Gastrocnemius medialis (tissue), 4 donors: ENCODE measurements around the gene CLEC20A. TPM values are rescaled to one million over a fixed set of nuclear protein-coding genes. Genes with fewer than 3 reads are reported as not detected.

Experiments
- ATAC-seq, 2 donors: fragments of 150-250 bp; one replicate each; pipeline ENCODE4 v1.9.1; 2016
- DNase-seq, 2 donors: peaks; one replicate each; pipeline ENCODE4 v3.0.0-alpha.2; 2019
- H3K27ac ChIP-seq, 4 donors: fragments of 200-600 bp; sonication (generic); 1 replicate in 1 of 4; 2 replicates in 3 of 4; pipeline ENCODE4 v1.5.1; 2016 to 2018; ENCODE audit warnings: mild to moderate bottlenecking in 2 of 4, moderate library complexity in 1 of 4
- H3K27me3 ChIP-seq, 3 donors: fragments of 200-600 bp; sonication (generic) in 2 of 3; 1 replicate in 1 of 3; 2 replicates in 2 of 3; pipeline versions ENCODE4 v1.5.1 to v1.6.0; 2016 to 2019; ENCODE audit warnings: mild to moderate bottlenecking in 1 of 3, moderate library complexity in 1 of 3
- H3K36me3 ChIP-seq, 2 donors: fragments of 200-600 bp; sonication (generic) in 1 of 2; one replicate each; pipeline ENCODE4 v1.5.1; 2017 to 2018
- H3K4me1 ChIP-seq, 2 donors: fragments of 200-600 bp; sonication (generic) in 1 of 2; one replicate each; pipeline ENCODE4 v1.5.1; 2016 to 2017; ENCODE audit warnings: mild to moderate bottlenecking in 2 of 2
- H3K4me3 ChIP-seq, 4 donors: fragments of 200-600 bp; sonication (generic) in 3 of 4; 1 replicate in 1 of 4; 2 replicates in 3 of 4; pipeline ENCODE4 v1.5.1; 2016 to 2019; ENCODE audit warnings: mild to moderate bottlenecking in 2 of 4
- H3K9me3 ChIP-seq, 3 donors: fragments of 200-600 bp; sonication (generic) in 2 of 3; 1 replicate in 1 of 3; 2 replicates in 2 of 3; pipeline ENCODE4 v1.5.1; 2016 to 2019
- CTCF ChIP-seq, 5 experiments: fragments of 450-650 bp in 3 of 5; fragments of 200-600 bp in 2 of 5; sonication (generic) in 2 of 5; IDR thresholded peaks in 4 of 5; conservative IDR thresholded peaks in 1 of 5; 1 replicate in 4 of 5; 2 replicates in 1 of 5; pipeline ENCODE4 v1.5.1; 2016 to 2019; ENCODE audit warnings: antibody characterized with exemption in 5 of 5, mild to moderate bottlenecking in 3 of 5, moderate library complexity in 3 of 5
- POLR2A ChIP-seq, 2 donors: fragments of 450-650 bp; IDR thresholded peaks; one replicate each; pipeline ENCODE4 v1.6.1; 2017; ENCODE audit warnings: antibody characterized with exemption in 2 of 2, mild to moderate bottlenecking in 2 of 2, moderate library complexity in 2 of 2
- in situ Hi-C, 4 donors: fragments of 200-750 bp; cut with MboI; loops; one replicate each; pipeline versions ENCODE4 v1.15.0 to v1.8.0; 2017; ENCODE audit warnings: low sequenced_read_pairs in 4 of 4
- intact Hi-C: fragments of 100-400 bp; cut with DNase I; formaldehyde crosslinking; loops from one replicate; pipeline ENCODE4 v1.15.1; 2023; ENCODE audit warnings: low total_unique reads
- total RNA-seq, 4 donors: library from RNA; depleted of rRNA; stranded (reverse); fragments of >200 nt; gene quantifications; one replicate each; pipeline versions ENCODE4 v1.1.0 to v1.2.3, GENCODE V29; 2016

Gene CLEC20A
- total RNA-seq, 4 donors from 2014 or later: not detected

GRCh38 chr1:178477841-178478240 is 18.9 kb downstream of the CLEC20A start:
- Histone ChIP-seq H3K4me1 (no peaks in the 10 kb centered on the region), H3K9me3 (no peaks in the 10 kb centered on the region), H3K4me3 (no peak overlapping the region), H3K27ac (no peak overlapping the region), H3K36me3 (peaks cover 0 to 20% of the 10 kb centered on the region in 2 donors), H3K27me3 (no peaks in the 10 kb centered on the region)
- TF ChIP-seq CTCF (IDR thresholded peaks at IDR 0.05 in 4 of 5, conservative IDR thresholded peaks at IDR 0.05 in 1 of 5) (no peak), POLR2A (IDR thresholded peaks at IDR 0.05) (no peak)
- no peak for ATAC-seq
- no peak for DNase-seq
- in situ Hi-C loops: loop anchor here in 1 of 4 donors (25.0 kb wide), 1 partner anchor 191 kb away; no protein-coding TSS in a partner anchor
- intact Hi-C loops: no loop called here

GRCh38 chr1:178477373-178477772 is 19.4 kb downstream of the CLEC20A start:
- H3K27me3 ChIP-seq: no peaks in the 10 kb centered on the region

GRCh38 chr1:178472531-178472930 is 24.2 kb downstream of the CLEC20A start:
- ATAC-seq (no peak), DNase-seq (no peak)
- Histone ChIP-seq H3K9me3 (no peaks in the 10 kb centered on the region), H3K27ac (no peak overlapping the region), H3K4me3 (no peak overlapping the region), H3K36me3 (peaks cover 0 to 34% of the 10 kb centered on the region in 2 donors), H3K27me3 (no peaks in the 10 kb centered on the region), H3K4me1 (no peaks in the 10 kb centered on the region)
- intact Hi-C loops: no loop called here
- in situ Hi-C loops: no loop called here
- no peak for TF ChIP-seq CTCF (IDR thresholded peaks at IDR 0.05 in 4 of 5, conservative IDR thresholded peaks at IDR 0.05 in 1 of 5)
- no peak for TF ChIP-seq POLR2A (IDR thresholded peaks at IDR 0.05)

More at GRCh38 chr1:178477373-178477772, 19.4 kb downstream of the CLEC20A start:
- ATAC-seq: no peak
- in situ Hi-C loops (loop anchor here in 1 of 4 donors (25.0 kb wide), 1 partner anchor 190 kb away; no protein-coding TSS in a partner anchor), intact Hi-C loops (no loop called here)
- TF ChIP-seq CTCF (IDR thresholded peaks at IDR 0.05 in 4 of 5, conservative IDR thresholded peaks at IDR 0.05 in 1 of 5): no peak
- TF ChIP-seq POLR2A (IDR thresholded peaks at IDR 0.05): no peak
- no peak for DNase-seq
- no peaks in the 10 kb centered on the region for H3K9me3 ChIP-seq
- H3K4me3 ChIP-seq: no peak overlapping the region
- no peaks in the 10 kb centered on the region for H3K4me1 ChIP-seq
- H3K27ac ChIP-seq: no peak overlapping the region
- H3K36me3 ChIP-seq: peaks cover 0 to 22% of the 10 kb centered on the region in 2 donors

- H3K36me3 ChIP-seq: peaks cover 0 to 55% of the 10 kb centered on the region in 2 donors
- DNase-seq: no peak
- ATAC-seq: no peak
- no peaks in the 10 kb centered on the region for H3K9me3 ChIP-seq
- no peaks in the 10 kb centered on the region for H3K27me3 ChIP-seq
- H3K4me3 ChIP-seq: no peak overlapping the region
- no peak overlapping the region for H3K27ac ChIP-seq
- intact Hi-C loops: no loop called here
- in situ Hi-C loops: no loop called here
- TF ChIP-seq CTCF (IDR thresholded peaks at IDR 0.05 in 4 of 5, conservative IDR thresholded peaks at IDR 0.05 in 1 of 5): no peak
- TF ChIP-seq POLR2A (IDR thresholded peaks at IDR 0.05): no peak
- no peaks in the 10 kb centered on the region for H3K4me1 ChIP-seq
Measured at GRCh38 chr1:178470411-178470960, 26.3 kb downstream of the CLEC20A start.

GRCh38 chr1:178467837-178468236 is 28.9 kb downstream of the CLEC20A start:
- Histone ChIP-seq H3K4me1 (no peaks in the 10 kb centered on the region), H3K27me3 (no peaks in the 10 kb centered on the region), H3K4me3 (no peak overlapping the region), H3K27ac (no peak overlapping the region), H3K9me3 (no peaks in the 10 kb centered on the region), H3K36me3 (peaks cover 0 to 41% of the 10 kb centered on the region in 2 donors)
- intact Hi-C loops: no loop called here
- TF ChIP-seq POLR2A (IDR thresholded peaks at IDR 0.05) (no peak), CTCF (IDR thresholded peaks at IDR 0.05 in 4 of 5, conservative IDR thresholded peaks at IDR 0.05 in 1 of 5) (no peak)
- DNase-seq (no peak), ATAC-seq (no peak)
- in situ Hi-C loops: no loop called here
